Spleen (tissue), 11 donors: Measurements from ENCODE around the gene ABCC10. TPM values are rescaled to one million over a fixed set of nuclear protein-coding genes. Genes with fewer than 3 reads are reported as not detected.

Source experiments
- DNase-seq: peaks from one replicate; pipeline ENCODE4 v3.0.0-alpha.2; 2020
- H3K27ac ChIP-seq, 8 donors: fragments of 200-600 bp; sonication (generic) in 7 of 8; 1 replicate in 4 of 8; 2 replicates in 4 of 8; pipeline versions ENCODE4 v1.5.0 to v1.8.0; 2016 to 2021; ENCODE audit warnings: inconsistent platforms in 4 of 8, mild to moderate bottlenecking in 4 of 8, moderate library complexity in 1 of 8
- H3K27me3 ChIP-seq, 7 donors: fragments of 200-600 bp; sonication (generic) in 6 of 7; replicated peaks in 1 of 7; 1 replicate in 4 of 7; 2 replicates in 3 of 7; pipeline versions ENCODE4 v1.5.0 to v1.8.0; 2016 to 2021; ENCODE audit warnings: inconsistent platforms in 3 of 7, mild to moderate bottlenecking in 1 of 7
- H3K36me3 ChIP-seq, 6 donors: fragments of 200-600 bp; sonication (generic) in 5 of 6; 1 replicate in 4 of 6; 2 replicates in 2 of 6; pipeline versions ENCODE4 v1.5.0 to v1.8.0; 2016 to 2021; ENCODE audit warnings: inconsistent platforms in 2 of 6
- H3K4me1 ChIP-seq, 6 donors: fragments of 200-600 bp; sonication (generic) in 5 of 6; 1 replicate in 3 of 6; 2 replicates in 3 of 6; pipeline versions ENCODE4 v1.5.0 to v1.8.0; 2016 to 2021; ENCODE audit warnings: inconsistent platforms in 3 of 6
- H3K4me3 ChIP-seq, 8 donors: fragments of 200-600 bp; sonication (generic) in 7 of 8; 1 replicate in 4 of 8; 2 replicates in 4 of 8; pipeline versions ENCODE4 v1.5.0 to v1.8.0; 2016 to 2021; ENCODE audit warnings: inconsistent platforms in 4 of 8, mild to moderate bottlenecking in 4 of 8, moderate library complexity in 2 of 8
- H3K9me3 ChIP-seq, 8 donors: fragments of 200-600 bp; sonication (generic) in 7 of 8; 1 replicate in 4 of 8; 2 replicates in 4 of 8; pipeline versions ENCODE4 v1.5.0 to v1.8.0; 2016 to 2021; ENCODE audit warnings: inconsistent platforms in 4 of 8
- POLR2A ChIP-seq, 3 donors: fragments of 450-650 bp; IDR thresholded peaks; one replicate each; pipeline ENCODE4 v1.5.1; 2017; ENCODE audit warnings: antibody characterized with exemption in 3 of 3, mild to moderate bottlenecking in 1 of 3
- POLR2AphosphoS5 ChIP-seq, 3 donors: sonication (generic); formaldehyde crosslinking; IDR thresholded peaks; one replicate each; pipeline ENCODE4 v1.5.1; 2017; ENCODE audit warnings: antibody characterized with exemption in 3 of 3
- WGBS, 5 donors: extraction: QIAGEN DNeasy Blood & Tissue Kit in 3 of 5; methylation state at CpG; one replicate each; pipeline versions ENCODE4 v1.1.5 to v1.1.7; 2013 to 2018; 5-methylcytosine and 5-hydroxymethylcytosine counted together
- intact Hi-C: fragments of 100-400 bp; cut with DNase I; formaldehyde crosslinking; loops from one replicate; pipeline ENCODE4 v1.15.0; 2023; ENCODE audit warnings: low total_unique reads
- polyA plus RNA-seq, 3 donors: library from polyadenylated mRNA; stranded (reverse); fragments of 200-250 nt; gene quantifications; one replicate each; pipeline ENCODE4 v1.2.1, GENCODE V29; 2013
- total RNA-seq, 7 donors: library from RNA; depleted of rRNA in 3 of 7; stranded (reverse); fragments of >200 nt in 3 of 7; fragmentation: NEBNext Ultra II Directional in 4 of 7; extraction: Animal tissue kit (Norgen Biotek cat#: 25700) in 4 of 7; gene quantifications; one replicate each; pipeline versions ENCODE4 v1.1.0 to v1.2.1, GENCODE V29; 2016 to 2021
- TF ChIP-seq, protein P1 (sequence below), 11 experiments: fragments of 200-600 bp in 7 of 11; fragments of 450-650 bp in 4 of 11; sonication (generic) in 4 of 11; IDR thresholded peaks in 8 of 11; conservative IDR thresholded peaks in 3 of 11; 1 replicate in 7 of 11; 2 replicates in 4 of 11; pipeline versions ENCODE4 v1.4.0 to v1.8.0; 2016 to 2021; ENCODE audit warnings: antibody characterized with exemption in 11 of 11, inconsistent platforms in 4 of 11, mild to moderate bottlenecking in 1 of 11
- donor health status: healthy with polysubstance abuse.
- donor health status: DM: no; HTN: no; CAD: no; lungs with moderate emphysema.
- donor health status: DM: no; HTN: no; CAD: no.
- donor health status: Bipolar disorder and iron deficiency.
- donor health status: healthy.
- donor health status: DM: no; HTN: no; CAD: no.
- donor health status: DM: yes; HTN: yes; CAD: no.

ABCC10 gene
- total and polyA plus RNA-seq, 10 donors: 13.1 to 52.6 (median 31.6) TPM

GRCh38 chr6:43475516-43475915 is 48.2 kb downstream of the ABCC10 start:
- no peak overlapping the region for H3K27ac ChIP-seq
- no peak overlapping the region for H3K4me3 ChIP-seq
- no peaks in the 10 kb centered on the region for H3K9me3 ChIP-seq
- H3K27me3 ChIP-seq: peaks cover 0 to 18% (median 0%) of the 10 kb centered on the region in 7 donors
- WGBS, 5 donors: 80 to 91% (median 86%) methylated on average over 5 to 6 of the region's 6 CpGs
- DNase-seq: no peak
- intact Hi-C loops: no loop called here
- H3K4me1 ChIP-seq: peaks cover 16 to 39% (median 35%) of the 10 kb centered on the region in 6 donors
- TF ChIP-seq POLR2A (IDR thresholded peaks at IDR 0.05): no peak
- no peak for TF ChIP-seq POLR2AphosphoS5 (IDR thresholded peaks at IDR 0.05)
- TF ChIP-seq, protein P1, sequence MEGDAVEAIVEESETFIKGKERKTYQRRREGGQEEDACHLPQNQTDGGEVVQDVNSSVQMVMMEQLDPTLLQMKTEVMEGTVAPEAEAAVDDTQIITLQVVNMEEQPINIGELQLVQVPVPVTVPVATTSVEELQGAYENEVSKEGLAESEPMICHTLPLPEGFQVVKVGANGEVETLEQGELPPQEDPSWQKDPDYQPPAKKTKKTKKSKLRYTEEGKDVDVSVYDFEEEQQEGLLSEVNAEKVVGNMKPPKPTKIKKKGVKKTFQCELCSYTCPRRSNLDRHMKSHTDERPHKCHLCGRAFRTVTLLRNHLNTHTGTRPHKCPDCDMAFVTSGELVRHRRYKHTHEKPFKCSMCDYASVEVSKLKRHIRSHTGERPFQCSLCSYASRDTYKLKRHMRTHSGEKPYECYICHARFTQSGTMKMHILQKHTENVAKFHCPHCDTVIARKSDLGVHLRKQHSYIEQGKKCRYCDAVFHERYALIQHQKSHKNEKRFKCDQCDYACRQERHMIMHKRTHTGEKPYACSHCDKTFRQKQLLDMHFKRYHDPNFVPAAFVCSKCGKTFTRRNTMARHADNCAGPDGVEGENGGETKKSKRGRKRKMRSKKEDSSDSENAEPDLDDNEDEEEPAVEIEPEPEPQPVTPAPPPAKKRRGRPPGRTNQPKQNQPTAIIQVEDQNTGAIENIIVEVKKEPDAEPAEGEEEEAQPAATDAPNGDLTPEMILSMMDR (IDR thresholded peaks at IDR 0.05 in 8 of 11, conservative IDR thresholded peaks at IDR 0.05 in 3 of 11): no peak
- H3K36me3 ChIP-seq: peaks cover 0 to 2% (median 0%) of the 10 kb centered on the region in 6 donors

- intact Hi-C loops: no loop called here
- TF ChIP-seq POLR2A (IDR thresholded peaks at IDR 0.05) (no peak), POLR2AphosphoS5 (IDR thresholded peaks at IDR 0.05) (no peak)
- TF ChIP-seq, protein P1 (IDR thresholded peaks at IDR 0.05 in 8 of 11, conservative IDR thresholded peaks at IDR 0.05 in 3 of 11): no peak
- peaks cover 16 to 52% (median 39%) of the 10 kb centered on the region in 6 donors for H3K4me1 ChIP-seq
- WGBS, 5 donors: 28 to 42% (median 38%) methylated on average over 2 of the region's 2 CpGs
- H3K4me3 ChIP-seq: peak overlapping the region; percentile 53 to 84 (median 68)
- no peak for DNase-seq
- H3K9me3 ChIP-seq: no peaks in the 10 kb centered on the region
- peak overlapping the region; percentile 21 to 90 (median 84) for H3K27ac ChIP-seq
- H3K36me3 ChIP-seq: peaks cover 0 to 5% (median 0%) of the 10 kb centered on the region in 6 donors
- peaks cover 0 to 8% (median 0%) of the 10 kb centered on the region in 7 donors for H3K27me3 ChIP-seq
Measured at GRCh38 chr6:43476746-43477145, 49.4 kb downstream of the ABCC10 start.

DNA sequence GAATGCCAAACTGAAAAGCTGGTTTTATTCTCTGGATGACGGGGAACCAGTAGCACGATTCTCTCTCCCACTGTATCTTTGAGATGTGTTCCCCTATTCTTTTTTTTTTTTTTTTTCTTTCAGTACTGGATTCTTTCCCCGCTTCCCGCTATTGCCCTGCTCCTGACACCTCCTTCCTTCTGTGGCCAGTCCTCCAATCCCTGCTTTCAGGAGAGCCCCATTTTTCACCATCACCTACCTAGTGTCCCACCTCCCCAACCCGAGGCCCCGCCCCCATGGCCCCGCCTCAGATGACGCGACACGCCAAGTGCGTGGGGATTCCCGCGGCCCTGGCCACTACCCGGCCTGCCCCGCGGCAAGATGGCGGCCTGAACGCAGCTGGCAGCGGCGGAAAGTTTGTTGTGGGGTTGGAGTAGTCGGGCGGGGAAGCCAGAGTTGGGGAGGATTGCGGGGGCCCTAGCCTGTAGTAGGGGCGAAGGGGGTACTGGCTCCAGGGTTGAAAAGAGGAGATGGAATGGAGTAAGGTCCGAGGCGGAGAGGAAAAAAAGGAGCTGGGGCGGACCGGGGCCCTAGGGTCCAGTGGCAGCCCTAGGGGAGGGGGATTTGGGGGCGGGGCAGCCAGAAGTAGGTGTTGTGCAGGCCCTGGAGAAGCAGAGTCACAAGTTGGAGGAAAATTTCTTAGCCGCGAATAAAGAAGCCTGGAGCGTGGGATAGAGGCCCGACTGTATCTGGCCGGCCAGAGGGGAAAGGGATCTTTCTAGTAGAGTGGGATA is 50.1 kb downstream of the ABCC10 start, which contains the start of gene TJAP1:
TSS of gene TJAP1 (plus strand) at position 336 of the 773 bp plus-strand sequence. CDS start 21,432 bp downstream, outside the sequence.
- peak within 1 kb of the TSS; percentile 53 to 84 (median 68) for H3K4me3 ChIP-seq
- TF ChIP-seq POLR2AphosphoS5 (IDR thresholded peaks at IDR 0.05) (peak; percentile 95 to 96 (median 96)), POLR2A (IDR thresholded peaks at IDR 0.05) (peak in 2 of 3 donors; percentile 11 to 24)
- TF ChIP-seq, protein P1 (IDR thresholded peaks at IDR 0.05 in 8 of 11, conservative IDR thresholded peaks at IDR 0.05 in 3 of 11): no peak
- H3K27me3 ChIP-seq: peaks cover 0 to 2% (median 0%) of the 10 kb centered on the region in 7 donors
- DNase-seq: peak; percentile 99
- H3K9me3 ChIP-seq: no peaks in the 10 kb centered on the region
- peaks cover 16 to 58% (median 40%) of the 10 kb centered on the region in 6 donors for H3K4me1 ChIP-seq
- peak within 1 kb of the TSS; percentile 71 to 90 (median 84) for H3K27ac ChIP-seq
- H3K36me3 ChIP-seq: peaks cover 0 to 5% (median 0%) of the 10 kb centered on the region in 6 donors
- intact Hi-C loops: no loop called here
- WGBS, 5 donors: 1 to 2% (median 2%) methylated on average over 34 of the region's 34 CpGs

- Histone ChIP-seq H3K36me3 (peaks cover 0 to 5% (median 0%) of the 10 kb centered on the region in 6 donors), H3K4me1 (peaks cover 16 to 64% (median 40%) of the 10 kb centered on the region in 6 donors), H3K27ac (peak overlapping the region; percentile 71 to 90 (median 84)), H3K4me3 (peak overlapping the region; percentile 53 to 84 (median 68)), H3K9me3 (no peaks in the 10 kb centered on the region), H3K27me3 (no peaks in the 10 kb centered on the region)
- intact Hi-C loops: no loop called here
- WGBS, 5 donors: 22 to 31% (median 27%) methylated on average over 3 of the region's 3 CpGs
- no peak for DNase-seq
- TF ChIP-seq POLR2AphosphoS5 (IDR thresholded peaks at IDR 0.05): no peak
- no peak for TF ChIP-seq POLR2A (IDR thresholded peaks at IDR 0.05)
- TF ChIP-seq, protein P1 (IDR thresholded peaks at IDR 0.05 in 8 of 11, conservative IDR thresholded peaks at IDR 0.05 in 3 of 11): no peak
Measured at GRCh38 chr6:43478008-43478372, 50.6 kb downstream of the ABCC10 start.
